Thyroid gland (tissue), 4 donors: ENCODE results near the gene PACSIN1. TPM values are rescaled to one million over a fixed set of nuclear protein-coding genes. Genes with fewer than 3 reads are reported as not detected.

ENCODE experiments used
- DNase-seq, 2 donors: peaks; one replicate each; pipeline ENCODE4 v3.0.0-alpha.2; 2019
- H3K27ac ChIP-seq, 3 donors: fragments of 200-600 bp; sonication (generic); 1 replicate in 2 of 3; 2 replicates in 1 of 3; pipeline ENCODE4 v1.5.1; 2016 to 2019; ENCODE audit warnings: mild to moderate bottlenecking in 1 of 3, moderate library complexity in 1 of 3
- H3K27me3 ChIP-seq: fragments of 200-600 bp; sonication (generic); one replicate; pipeline ENCODE4 v1.5.1; 2019
- H3K36me3 ChIP-seq, 2 donors: fragments of 200-600 bp; sonication (generic); one replicate each; pipeline ENCODE4 v1.5.1; 2016 to 2019
- H3K4me1 ChIP-seq, 2 donors: fragments of 200-600 bp; sonication (generic); one replicate each; pipeline ENCODE4 v1.5.1; 2017 to 2019
- H3K4me3 ChIP-seq, 3 donors: fragments of 200-600 bp; sonication (generic); replicated peaks in 1 of 3; 1 replicate in 2 of 3; 2 replicates in 1 of 3; pipeline ENCODE4 v1.5.1; 2016; ENCODE audit warnings: mild to moderate bottlenecking in 1 of 3
- H3K9me3 ChIP-seq: fragments of 200-600 bp; sonication (generic); one replicate; pipeline ENCODE4 v1.5.1; 2017
- CTCF ChIP-seq, 6 experiments: fragments of 200-600 bp in 3 of 6; fragments of 450-650 bp in 3 of 6; sonication (generic) in 3 of 6; IDR thresholded peaks; one replicate each; pipeline ENCODE4 v1.5.1; 2016 to 2019; ENCODE audit warnings: antibody characterized with exemption in 6 of 6, mild to moderate bottlenecking in 2 of 6, inconsistent platforms in 1 of 6, moderate library complexity in 1 of 6
- POLR2A ChIP-seq, 2 donors: fragments of 450-650 bp; IDR thresholded peaks; one replicate each; pipeline ENCODE4 v1.6.1; 2017; ENCODE audit warnings: antibody characterized with exemption in 2 of 2, mild to moderate bottlenecking in 2 of 2, moderate library complexity in 1 of 2
- WGBS, 2 donors: methylation state at CpG; one replicate each; pipeline ENCODE4 v1.1.5; 2017; 5-methylcytosine and 5-hydroxymethylcytosine counted together
- intact Hi-C: fragments of 100-400 bp; cut with DNase I; formaldehyde crosslinking; loops from one replicate; pipeline ENCODE4 v1.15.1; 2023
- total RNA-seq, 4 donors: library from RNA; depleted of rRNA; stranded (reverse); fragments of >200 nt; gene quantifications; one replicate each; pipeline ENCODE4 v1.2.3, GENCODE V29; 2016

Gene PACSIN1
- total RNA-seq, 4 donors from 2014 or later, result 0.11 TPM; not detected in 3

GRCh38 chr6:34436803-34437643, 28.9 kb upstream of the PACSIN1 start:
- DNase-seq, result no peak

DNA sequence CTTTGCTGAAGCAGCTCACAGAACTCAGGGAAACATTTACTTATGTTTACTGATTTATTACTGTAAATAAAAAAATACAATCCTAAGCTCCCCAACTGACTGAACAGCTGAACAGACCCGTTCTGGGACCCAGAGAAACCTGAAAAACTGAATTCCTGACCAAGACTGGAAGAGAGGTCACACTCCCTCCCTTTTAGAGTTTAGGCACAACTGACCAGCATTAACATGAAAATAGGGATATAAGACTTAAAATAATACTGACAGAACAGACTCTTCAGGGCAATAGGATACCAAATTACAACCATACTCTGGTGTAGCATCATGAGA, 28.3 kb upstream of the PACSIN1 start:
- Histone ChIP-seq H3K4me3 (no peak overlapping the region), H3K36me3 (no peaks in the 10 kb centered on the region), H3K4me1 (no peaks in the 10 kb centered on the region), H3K9me3 (no peaks in the 10 kb centered on the region), H3K27ac (no peak overlapping the region), H3K27me3 (no peaks in the 10 kb centered on the region)
- WGBS, 2 donors, result 61 to 89% methylated on average over 1 of the region's 1 CpG
- DNase-seq, result no peak
- TF ChIP-seq CTCF (IDR thresholded peaks at IDR 0.05) (no peak), POLR2A (IDR thresholded peaks at IDR 0.05) (no peak)
- intact Hi-C loops, result no loop called here

More at GRCh38 chr6:34436803-34437643, 28.9 kb upstream of the PACSIN1 start:
- Histone ChIP-seq H3K27me3 (no peaks in the 10 kb centered on the region), H3K4me3 (no peak overlapping the region), H3K27ac (no peak overlapping the region), H3K9me3 (no peaks in the 10 kb centered on the region), H3K4me1 (no peaks in the 10 kb centered on the region), H3K36me3 (no peaks in the 10 kb centered on the region)
- 89 to 94% methylated on average over 14 to 25 of the region's 38 CpGs for WGBS, 2 donors
- intact Hi-C loops, result no loop called here
- TF ChIP-seq POLR2A (IDR thresholded peaks at IDR 0.05) (no peak), CTCF (IDR thresholded peaks at IDR 0.05) (no peak)

GRCh38 chr6:34438705-34439104, 27.2 kb upstream of the PACSIN1 start:
- WGBS, 2 donors, result 72 to 97% methylated on average over 4 of the region's 4 CpGs
- H3K9me3 ChIP-seq, result no peaks in the 10 kb centered on the region
- no peak overlapping the region for H3K4me3 ChIP-seq
- TF ChIP-seq CTCF (IDR thresholded peaks at IDR 0.05) (no peak), POLR2A (IDR thresholded peaks at IDR 0.05) (no peak)
- no peak overlapping the region for H3K27ac ChIP-seq
- no peak for DNase-seq
- no peaks in the 10 kb centered on the region for H3K27me3 ChIP-seq
- no peaks in the 10 kb centered on the region for H3K36me3 ChIP-seq
- intact Hi-C loops, result no loop called here
- no peaks in the 10 kb centered on the region for H3K4me1 ChIP-seq

DNA sequence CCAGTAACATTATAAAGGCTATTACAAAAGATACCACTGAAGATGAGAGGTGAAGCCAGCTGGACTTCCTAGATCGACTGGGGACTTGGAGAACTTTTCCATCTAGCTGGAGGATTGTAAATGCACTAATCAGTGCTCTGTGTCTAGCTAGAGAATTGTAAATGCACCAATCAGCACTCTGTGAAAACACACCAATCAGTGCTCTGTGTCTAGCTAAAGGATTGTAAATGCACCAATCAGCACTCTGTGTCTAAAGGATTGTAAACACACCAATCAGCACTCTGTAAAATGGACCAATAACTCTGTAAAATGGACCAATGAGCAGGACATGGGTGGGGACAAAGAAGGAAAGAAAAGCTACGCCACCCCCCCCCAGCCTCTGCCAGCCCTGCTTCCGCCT, 26.4 kb upstream of the PACSIN1 start:
- no peak for DNase-seq
- 89 to 100% methylated on average over 2 of the region's 3 CpGs for WGBS, 2 donors
- H3K4me1 ChIP-seq, result no peaks in the 10 kb centered on the region
- no peak overlapping the region for H3K4me3 ChIP-seq
- no peaks in the 10 kb centered on the region for H3K9me3 ChIP-seq
- intact Hi-C loops, result no loop called here
- H3K36me3 ChIP-seq, result no peaks in the 10 kb centered on the region
- TF ChIP-seq POLR2A (IDR thresholded peaks at IDR 0.05) (no peak), CTCF (IDR thresholded peaks at IDR 0.05) (no peak)
- H3K27ac ChIP-seq, result no peak overlapping the region
- H3K27me3 ChIP-seq, result no peaks in the 10 kb centered on the region

GRCh38 chr6:34441526-34441925, 24.4 kb upstream of the PACSIN1 start:
- Histone ChIP-seq H3K27ac (no peak overlapping the region), H3K9me3 (no peaks in the 10 kb centered on the region), H3K4me1 (no peaks in the 10 kb centered on the region), H3K36me3 (no peaks in the 10 kb centered on the region), H3K4me3 (no peak overlapping the region), H3K27me3 (no peaks in the 10 kb centered on the region)
- DNase-seq, result no peak
- intact Hi-C loops, result no loop called here
- 63 to 67% methylated on average over 5 of the region's 5 CpGs for WGBS, 2 donors
- TF ChIP-seq POLR2A (IDR thresholded peaks at IDR 0.05) (no peak), CTCF (IDR thresholded peaks at IDR 0.05) (no peak)
